ENCODE data around the gene SYT15. TPM values are rescaled to one million over a fixed set of nuclear protein-coding genes. Genes with fewer than 3 reads are reported as not detected.

Gene SYT15
- total RNA-seq, 4 donors from 2014 or later = 0.31 to 2.7 (median 1.0) TPM

DNA sequence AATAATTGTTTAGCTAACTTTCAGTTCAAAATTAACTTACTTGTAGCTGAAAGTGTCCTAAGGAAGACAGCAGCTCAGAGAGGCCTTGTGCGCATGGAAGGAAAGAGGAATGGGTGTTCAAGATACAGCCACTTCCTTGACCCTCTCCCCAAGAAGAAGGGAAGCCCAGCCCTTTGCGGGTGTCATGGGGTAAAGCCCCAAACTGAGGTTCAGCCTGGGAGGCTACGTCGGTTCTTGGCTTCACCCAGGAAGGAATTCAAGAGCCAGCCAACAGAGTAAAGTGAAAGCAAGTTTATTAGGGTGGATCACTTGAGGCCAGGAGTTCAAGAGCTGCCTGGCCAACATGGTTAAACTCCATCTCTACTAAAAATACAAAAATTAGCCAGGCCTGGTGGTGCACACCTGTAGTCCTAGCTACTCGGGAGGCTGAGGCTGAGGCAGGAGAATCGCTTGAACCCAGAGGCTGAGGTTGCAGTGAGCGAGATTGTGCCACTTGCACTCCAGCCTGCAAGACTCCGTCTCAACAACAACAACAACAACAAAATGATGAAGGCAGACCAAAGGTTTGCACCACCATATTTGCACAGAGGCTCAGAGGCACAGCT is 38.4 kb upstream of the SYT15 start:
- DNase-seq = no peak

DNA sequence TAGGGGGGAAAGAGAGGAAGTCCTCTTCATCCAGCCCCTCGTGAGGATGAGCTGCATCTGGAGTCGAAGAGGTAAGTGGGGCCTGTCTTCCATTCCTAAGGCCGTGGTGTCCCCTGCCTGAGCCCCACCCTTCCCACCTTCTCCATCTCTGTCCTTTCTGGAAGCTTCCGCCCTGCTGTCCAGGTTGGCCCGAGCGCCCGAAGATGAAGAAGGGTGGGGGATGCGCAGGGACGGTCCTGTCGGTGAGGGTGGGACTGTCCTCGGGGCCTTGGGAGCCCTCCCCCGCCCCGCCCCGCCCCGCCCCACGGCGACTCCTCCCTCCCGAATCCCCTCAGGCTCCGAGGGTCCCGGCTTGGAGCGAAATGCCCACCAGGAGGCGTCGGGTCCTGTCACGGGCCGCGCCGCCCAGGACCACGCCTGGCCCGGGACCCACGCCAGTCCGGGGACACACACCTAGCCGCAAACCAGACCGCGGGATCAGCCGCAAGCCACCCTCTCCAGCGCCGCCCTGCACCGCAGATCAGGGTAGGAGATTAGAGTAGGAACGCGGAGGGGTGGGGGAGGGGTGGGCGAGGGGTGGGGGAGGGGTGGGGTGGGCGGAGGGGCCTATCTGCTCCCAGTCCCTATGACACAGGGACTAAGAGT is 37.8 kb upstream of the SYT15 start:
- DNase-seq = no peak
- H3K4me3 ChIP-seq = peak overlapping the region in 3 of 4 donors; percentile 26 to 58 (median 32)
- WGBS, 2 donors = 15 to 19% methylated on average over 14 to 26 of the region's 42 CpGs

More for the DNA sequence above, 38.4 kb upstream of the SYT15 start:
- H3K36me3 ChIP-seq = no peaks in the 10 kb centered on the region
- intact Hi-C loops (cut with DNase I) = no loop called here
- peaks cover 0 to 38% (median 0%) of the 10 kb centered on the region in 4 donors for H3K27me3 ChIP-seq
- WGBS, 2 donors = 86 to 89% methylated on average over 8 of the region's 8 CpGs
- no peak overlapping the region for H3K27ac ChIP-seq
- TF ChIP-seq POLR2A (IDR thresholded peaks at IDR 0.05) = no peak
- TF ChIP-seq, protein P1, sequence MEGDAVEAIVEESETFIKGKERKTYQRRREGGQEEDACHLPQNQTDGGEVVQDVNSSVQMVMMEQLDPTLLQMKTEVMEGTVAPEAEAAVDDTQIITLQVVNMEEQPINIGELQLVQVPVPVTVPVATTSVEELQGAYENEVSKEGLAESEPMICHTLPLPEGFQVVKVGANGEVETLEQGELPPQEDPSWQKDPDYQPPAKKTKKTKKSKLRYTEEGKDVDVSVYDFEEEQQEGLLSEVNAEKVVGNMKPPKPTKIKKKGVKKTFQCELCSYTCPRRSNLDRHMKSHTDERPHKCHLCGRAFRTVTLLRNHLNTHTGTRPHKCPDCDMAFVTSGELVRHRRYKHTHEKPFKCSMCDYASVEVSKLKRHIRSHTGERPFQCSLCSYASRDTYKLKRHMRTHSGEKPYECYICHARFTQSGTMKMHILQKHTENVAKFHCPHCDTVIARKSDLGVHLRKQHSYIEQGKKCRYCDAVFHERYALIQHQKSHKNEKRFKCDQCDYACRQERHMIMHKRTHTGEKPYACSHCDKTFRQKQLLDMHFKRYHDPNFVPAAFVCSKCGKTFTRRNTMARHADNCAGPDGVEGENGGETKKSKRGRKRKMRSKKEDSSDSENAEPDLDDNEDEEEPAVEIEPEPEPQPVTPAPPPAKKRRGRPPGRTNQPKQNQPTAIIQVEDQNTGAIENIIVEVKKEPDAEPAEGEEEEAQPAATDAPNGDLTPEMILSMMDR (IDR thresholded peaks at IDR 0.05) = no peak
- H3K4me1 ChIP-seq = peaks cover 16 to 48% (median 21%) of the 10 kb centered on the region in 3 donors
- no peaks in the 10 kb centered on the region for H3K9me3 ChIP-seq
- H3K4me3 ChIP-seq = peak overlapping the region in 2 of 4 donors; percentile 32 to 58

GRCh38 chr10:46541735-46542566 is 37.0 kb upstream of the SYT15 start:
- no peak for DNase-seq
- Histone ChIP-seq H3K27me3 (peaks cover 0 to 25% (median 0%) of the 10 kb centered on the region in 4 donors), H3K27ac (no peak overlapping the region), H3K9me3 (no peaks in the 10 kb centered on the region), H3K4me3 (peak overlapping the region in 1 of 4 donors; percentile 32), H3K36me3 (no peaks in the 10 kb centered on the region), H3K4me1 (peaks cover 16 to 60% (median 21%) of the 10 kb centered on the region in 3 donors)
- WGBS, 2 donors = 71 to 74% methylated on average over 7 of the region's 7 CpGs
- TF ChIP-seq, protein P1 (IDR thresholded peaks at IDR 0.05) = no peak
- intact Hi-C loops (cut with DNase I) = no loop called here

More for the DNA sequence above, 37.8 kb upstream of the SYT15 start:
- no peaks in the 10 kb centered on the region for H3K9me3 ChIP-seq
- no peaks in the 10 kb centered on the region for H3K36me3 ChIP-seq
- TF ChIP-seq, protein P1 (IDR thresholded peaks at IDR 0.05) = no peak
- TF ChIP-seq POLR2A (IDR thresholded peaks at IDR 0.05) = no peak
- H3K27ac ChIP-seq = no peak overlapping the region
- peaks cover 0 to 33% (median 0%) of the 10 kb centered on the region in 4 donors for H3K27me3 ChIP-seq
- H3K4me1 ChIP-seq = peaks cover 16 to 52% (median 21%) of the 10 kb centered on the region in 3 donors
- intact Hi-C loops (cut with DNase I) = no loop called here

GRCh38 chr10:46542567-46543465 is 36.1 kb upstream of the SYT15 start:
- intact Hi-C loops (cut with DNase I) = no loop called here
- Histone ChIP-seq H3K36me3 (no peaks in the 10 kb centered on the region), H3K4me1 (peaks cover 16 to 69% (median 21%) of the 10 kb centered on the region in 3 donors), H3K27ac (no peak overlapping the region), H3K27me3 (peaks cover 0 to 17% (median 0%) of the 10 kb centered on the region in 4 donors), H3K4me3 (no peak overlapping the region), H3K9me3 (no peaks in the 10 kb centered on the region)
- no peak for DNase-seq
- WGBS, 2 donors = 65 to 68% methylated on average over 7 of the region's 7 CpGs
- TF ChIP-seq POLR2A (IDR thresholded peaks at IDR 0.05) = no peak
- TF ChIP-seq, protein P1 (IDR thresholded peaks at IDR 0.05) = no peak
